GM23248 (cell line): ENCODE measurements around the gene SDK2.

ENCODE experiments used
- EZH2 ChIP-seq: fragments of 200-600 bp; sonication (generic); IDR thresholded peaks from 2 replicates; pipeline ENCODE4 v1.6.1; 2018; ENCODE audit warnings: antibody characterized with exemption, mild to moderate bottlenecking; ENCODE audit not compliant: insufficient read depth, poor library complexity, severe bottlenecking
- EZH2phosphoT487 ChIP-seq: fragments of 200-600 bp; sonication (generic); IDR thresholded peaks from 2 replicates; pipeline ENCODE4 v1.6.1; 2018; ENCODE audit warnings: antibody characterized with exemption, moderate library complexity, mild to moderate bottlenecking, low read depth; ENCODE audit not compliant: insufficient read depth

DNA sequence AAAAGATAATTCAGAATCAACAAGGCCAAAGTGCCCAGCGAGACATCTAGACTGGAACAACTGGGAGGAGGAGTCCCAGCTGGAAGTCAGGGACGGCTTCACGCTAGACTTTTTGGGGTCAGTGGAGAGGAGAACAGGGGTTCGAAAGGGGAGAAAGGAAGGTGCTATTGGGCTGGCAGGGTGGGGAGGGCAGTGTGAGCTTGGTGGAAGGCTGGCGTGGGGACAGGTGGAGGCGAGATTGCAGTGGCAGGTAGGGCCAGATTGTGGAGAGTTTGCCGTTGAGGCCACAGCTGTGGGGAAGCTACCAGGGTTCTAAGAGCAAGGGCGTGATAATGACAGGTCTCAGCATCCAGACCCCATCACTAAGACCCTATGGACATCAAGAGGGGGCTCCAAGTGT lies 10.5 kb downstream of the SDK2 start:
- TF ChIP-seq EZH2 (no peak), EZH2phosphoT487 (no peak)
